ENCODE data around the gene FNDC3B.
"Not testable (repeated sequence)": the region's sequence is repeated elsewhere in the genome, so short reads cannot be mapped to it uniquely, and the experiment has no call there.

The FNDC3B gene

GRCh38 chr3:172245241-172245640, 205.9 kb downstream of the FNDC3B start:
- Histone ChIP-seq H3K36me3 (ENCODE audit: insufficient read depth, low read length) (peaks cover 3% of the 10 kb centered on the region; the same call in 1 of the 2 replicates), H3K9ac (ENCODE audit: low read depth, low read length) (no peak overlapping the region), H3K9me3 (ENCODE audit: control insufficient read depth, insufficient read depth, low read length) (peaks cover 30% of the 10 kb centered on the region), H3K4me1 (ENCODE audit: insufficient read depth, low read length) (peaks cover 18% of the 10 kb centered on the region)

GRCh38 chr3:172246107-172246844, 206.9 kb downstream of the FNDC3B start:
- Histone ChIP-seq H3K9ac (ENCODE audit: low read depth, low read length) (no peak overlapping the region), H3K36me3 (ENCODE audit: insufficient read depth, low read length) (peaks cover 3% of the 10 kb centered on the region; the same call in 1 of the 2 replicates), H3K4me1 (ENCODE audit: insufficient read depth, low read length) (peaks cover 18% of the 10 kb centered on the region), H3K9me3 (ENCODE audit: control insufficient read depth, insufficient read depth, low read length) (peaks cover 19% of the 10 kb centered on the region)

GRCh38 chr3:172247525-172248274, 208.3 kb downstream of the FNDC3B start:
- peaks cover 8% of the 10 kb centered on the region for H3K9me3 ChIP-seq (ENCODE audit: control insufficient read depth, insufficient read depth, low read length)

GRCh38 chr3:172249039-172249438, 209.7 kb downstream of the FNDC3B start:
- H3K36me3 ChIP-seq (ENCODE audit: insufficient read depth, low read length) = peaks cover 3% of the 10 kb centered on the region; the same call in 1 of the 2 replicates
- no peak overlapping the region for H3K9ac ChIP-seq (ENCODE audit: low read depth, low read length)
- H3K9me3 ChIP-seq (ENCODE audit: control insufficient read depth, insufficient read depth, low read length) = no peaks in the 10 kb centered on the region
- peaks cover 18% of the 10 kb centered on the region for H3K4me1 ChIP-seq (ENCODE audit: insufficient read depth, low read length)

More at GRCh38 chr3:172247525-172248274, 208.3 kb downstream of the FNDC3B start:
- Histone ChIP-seq H3K4me1 (ENCODE audit: insufficient read depth, low read length) (peaks cover 18% of the 10 kb centered on the region), H3K9ac (ENCODE audit: low read depth, low read length) (no peak overlapping the region), H3K36me3 (ENCODE audit: insufficient read depth, low read length) (peaks cover 3% of the 10 kb centered on the region; the same call in 1 of the 2 replicates)

- H3K9me3 ChIP-seq (ENCODE audit: control insufficient read depth, insufficient read depth, low read length) = no peaks in the 10 kb centered on the region
- peaks cover 6% of the 10 kb centered on the region; the same call in 1 of the 2 replicates for H3K36me3 ChIP-seq (ENCODE audit: insufficient read depth, low read length)
- peaks cover 18% of the 10 kb centered on the region for H3K4me1 ChIP-seq (ENCODE audit: insufficient read depth, low read length)
- no peak overlapping the region for H3K9ac ChIP-seq (ENCODE audit: low read depth, low read length)
Measured at GRCh38 chr3:172251211-172251610, 211.8 kb downstream of the FNDC3B start.

GRCh38 chr3:172253200-172253599, 213.8 kb downstream of the FNDC3B start:
- peaks cover 3% of the 10 kb centered on the region; the same call in 1 of the 2 replicates for H3K36me3 ChIP-seq (ENCODE audit: insufficient read depth, low read length)
- peaks cover 11% of the 10 kb centered on the region for H3K4me1 ChIP-seq (ENCODE audit: insufficient read depth, low read length)

GRCh38 chr3:172254542-172254941, 215.2 kb downstream of the FNDC3B start:
- H3K36me3 ChIP-seq (ENCODE audit: insufficient read depth, low read length) = peaks cover 3% of the 10 kb centered on the region; the same call in 1 of the 2 replicates
- H3K9ac ChIP-seq (ENCODE audit: low read depth, low read length) = no peak overlapping the region
- no peaks in the 10 kb centered on the region for H3K9me3 ChIP-seq (ENCODE audit: control insufficient read depth, insufficient read depth, low read length)
- H3K4me1 ChIP-seq (ENCODE audit: insufficient read depth, low read length) = peaks cover 16% of the 10 kb centered on the region

More at GRCh38 chr3:172253200-172253599, 213.8 kb downstream of the FNDC3B start:
- Histone ChIP-seq H3K9ac (ENCODE audit: low read depth, low read length) (no peak overlapping the region), H3K9me3 (ENCODE audit: control insufficient read depth, insufficient read depth, low read length) (no peaks in the 10 kb centered on the region)

GRCh38 chr3:172255321-172255720, 215.9 kb downstream of the FNDC3B start:
- H3K9me3 ChIP-seq (ENCODE audit: control insufficient read depth, insufficient read depth, low read length); H3K9ac ChIP-seq (ENCODE audit: low read depth, low read length); H3K36me3 ChIP-seq (ENCODE audit: insufficient read depth, low read length): not testable (repeated sequence)
- H3K4me1 ChIP-seq (ENCODE audit: insufficient read depth, low read length) = peaks cover 18% of the 10 kb centered on the region

GRCh38 chr3:172256101-172256734, 216.8 kb downstream of the FNDC3B start:
- Histone ChIP-seq H3K9ac (ENCODE audit: low read depth, low read length) (no peak overlapping the region), H3K36me3 (ENCODE audit: insufficient read depth, low read length) (peaks cover 3% of the 10 kb centered on the region; the same call in 1 of the 2 replicates), H3K4me1 (ENCODE audit: insufficient read depth, low read length) (peaks cover 18% of the 10 kb centered on the region), H3K9me3 (ENCODE audit: control insufficient read depth, insufficient read depth, low read length) (no peaks in the 10 kb centered on the region)

GRCh38 chr3:172257648-172258400, 218.4 kb downstream of the FNDC3B start:
- H3K9ac ChIP-seq (ENCODE audit: low read depth, low read length) = no peak overlapping the region
- no peaks in the 10 kb centered on the region for H3K9me3 ChIP-seq (ENCODE audit: control insufficient read depth, insufficient read depth, low read length)
- peaks cover 7% of the 10 kb centered on the region; the same call in 1 of the 2 replicates for H3K36me3 ChIP-seq (ENCODE audit: insufficient read depth, low read length)
- peaks cover 23% of the 10 kb centered on the region for H3K4me1 ChIP-seq (ENCODE audit: insufficient read depth, low read length)

GRCh38 chr3:172258624-172259023, 219.2 kb downstream of the FNDC3B start:
- H3K9me3 ChIP-seq (ENCODE audit: control insufficient read depth, insufficient read depth, low read length) = no peaks in the 10 kb centered on the region
- H3K4me1 ChIP-seq (ENCODE audit: insufficient read depth, low read length) = peaks cover 23% of the 10 kb centered on the region
- no peak overlapping the region for H3K9ac ChIP-seq (ENCODE audit: low read depth, low read length)
- peaks cover 7% of the 10 kb centered on the region; the same call in 1 of the 2 replicates for H3K36me3 ChIP-seq (ENCODE audit: insufficient read depth, low read length)

GRCh38 chr3:172259111-172259541, 219.7 kb downstream of the FNDC3B start:
- peaks cover 23% of the 10 kb centered on the region for H3K4me1 ChIP-seq (ENCODE audit: insufficient read depth, low read length)
- no peaks in the 10 kb centered on the region for H3K9me3 ChIP-seq (ENCODE audit: control insufficient read depth, insufficient read depth, low read length)
- no peak overlapping the region for H3K9ac ChIP-seq (ENCODE audit: low read depth, low read length)
- H3K36me3 ChIP-seq (ENCODE audit: insufficient read depth, low read length) = peaks cover 9% of the 10 kb centered on the region; the same call in 1 of the 2 replicates

GRCh38 chr3:172259726-172260248, 220.4 kb downstream of the FNDC3B start:
- H3K9me3 ChIP-seq (ENCODE audit: control insufficient read depth, insufficient read depth, low read length) = no peaks in the 10 kb centered on the region
- H3K9ac ChIP-seq (ENCODE audit: low read depth, low read length) = no peak overlapping the region
- peaks cover 23% of the 10 kb centered on the region for H3K4me1 ChIP-seq (ENCODE audit: insufficient read depth, low read length)
- H3K36me3 ChIP-seq (ENCODE audit: insufficient read depth, low read length) = peaks cover 9% of the 10 kb centered on the region; the same call in 1 of the 2 replicates
